Thoracic aorta (tissue), 2 donors: Measurements from ENCODE around the gene NCKAP5. TPM values are rescaled to one million over a fixed set of nuclear protein-coding genes. Genes with fewer than 3 reads are reported as not detected.

ENCODE experiments used
- ATAC-seq: fragments of 150-250 bp; one replicate; pipeline ENCODE4 v1.8.0; 2017; ENCODE audit warnings: low read depth; ENCODE audit not compliant: insufficient number of reproducible peaks, low FRiP score
- DNase-seq: peaks from one replicate; pipeline ENCODE4 v3.0.0-alpha.2; 2020; ENCODE audit warnings: low spot score
- H3K27ac ChIP-seq, 2 donors: fragments of 200-600 bp; sonication (generic); 1 replicate in 1 of 2; 2 replicates in 1 of 2; pipeline ENCODE4 v1.5.1; 2016; ENCODE audit warnings: mild to moderate bottlenecking in 2 of 2, moderate library complexity in 2 of 2
- H3K27me3 ChIP-seq: fragments of 200-600 bp; sonication (generic); replicated peaks from 2 replicates; pipeline ENCODE4 v1.6.0; 2016; ENCODE audit warnings: mild to moderate bottlenecking; ENCODE audit not compliant: insufficient read depth
- H3K36me3 ChIP-seq: fragments of 200-600 bp; sonication (generic); one replicate; pipeline ENCODE4 v1.5.1; 2016
- H3K4me1 ChIP-seq, 2 donors: fragments of 200-600 bp; sonication (generic); 1 replicate in 1 of 2; 2 replicates in 1 of 2; pipeline versions ENCODE4 v1.5.1 to v1.6.0; 2016; ENCODE audit warnings: low read depth in 2 of 2, mild to moderate bottlenecking in 1 of 2; ENCODE audit not compliant: control insufficient read depth in 1 of 2
- H3K4me3 ChIP-seq: fragments of 200-600 bp; sonication (generic); 2 replicates; pipeline ENCODE4 v1.5.1; 2016; ENCODE audit warnings: mild to moderate bottlenecking
- H3K9me3 ChIP-seq: fragments of 200-600 bp; sonication (generic); 2 replicates; pipeline ENCODE4 v1.5.1; 2016
- total RNA-seq, 2 donors: library from RNA; depleted of rRNA; stranded (reverse); fragments of >200 nt; gene quantifications; one replicate each; pipeline versions ENCODE4 v1.1.0 to v1.2.3, GENCODE V29; 2016
- TF ChIP-seq, protein P1 (sequence below): fragments of 200-600 bp; sonication (generic); IDR thresholded peaks from one replicate; pipeline ENCODE4 v1.5.1; 2019; ENCODE audit warnings: antibody characterized with exemption

Gene NCKAP5
- total RNA-seq, 2 donors from 2014 or later: 1.2 to 1.9 TPM

DNA sequence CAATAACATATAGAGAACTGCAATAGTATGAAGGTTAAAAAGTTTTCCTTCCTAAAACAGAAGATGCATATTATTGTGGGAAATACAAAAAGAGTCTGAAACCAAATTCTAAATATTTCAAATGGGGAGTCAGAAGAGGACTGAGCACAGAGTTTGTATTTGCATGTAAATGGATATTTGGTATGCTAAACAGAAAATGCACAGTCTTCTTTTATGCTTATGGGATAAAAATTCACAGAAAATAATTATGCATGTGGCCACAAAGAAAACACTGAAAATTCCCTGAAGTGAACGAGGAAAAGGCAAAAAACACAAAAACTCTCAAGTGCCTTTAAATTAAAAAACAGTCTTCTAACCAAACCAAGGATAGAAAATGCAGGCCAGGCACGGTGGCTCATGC lies 142.7 kb downstream of the NCKAP5 start:
- DNase-seq (no peak), ATAC-seq (no peak)
- Histone ChIP-seq H3K4me1 (no peaks in the 10 kb centered on the region), H3K27me3 (no peaks in the 10 kb centered on the region), H3K9me3 (no peaks in the 10 kb centered on the region), H3K4me3 (no peak overlapping the region), H3K36me3 (no peaks in the 10 kb centered on the region), H3K27ac (no peak overlapping the region)
- TF ChIP-seq, protein P1, sequence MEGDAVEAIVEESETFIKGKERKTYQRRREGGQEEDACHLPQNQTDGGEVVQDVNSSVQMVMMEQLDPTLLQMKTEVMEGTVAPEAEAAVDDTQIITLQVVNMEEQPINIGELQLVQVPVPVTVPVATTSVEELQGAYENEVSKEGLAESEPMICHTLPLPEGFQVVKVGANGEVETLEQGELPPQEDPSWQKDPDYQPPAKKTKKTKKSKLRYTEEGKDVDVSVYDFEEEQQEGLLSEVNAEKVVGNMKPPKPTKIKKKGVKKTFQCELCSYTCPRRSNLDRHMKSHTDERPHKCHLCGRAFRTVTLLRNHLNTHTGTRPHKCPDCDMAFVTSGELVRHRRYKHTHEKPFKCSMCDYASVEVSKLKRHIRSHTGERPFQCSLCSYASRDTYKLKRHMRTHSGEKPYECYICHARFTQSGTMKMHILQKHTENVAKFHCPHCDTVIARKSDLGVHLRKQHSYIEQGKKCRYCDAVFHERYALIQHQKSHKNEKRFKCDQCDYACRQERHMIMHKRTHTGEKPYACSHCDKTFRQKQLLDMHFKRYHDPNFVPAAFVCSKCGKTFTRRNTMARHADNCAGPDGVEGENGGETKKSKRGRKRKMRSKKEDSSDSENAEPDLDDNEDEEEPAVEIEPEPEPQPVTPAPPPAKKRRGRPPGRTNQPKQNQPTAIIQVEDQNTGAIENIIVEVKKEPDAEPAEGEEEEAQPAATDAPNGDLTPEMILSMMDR: no peak

DNA sequence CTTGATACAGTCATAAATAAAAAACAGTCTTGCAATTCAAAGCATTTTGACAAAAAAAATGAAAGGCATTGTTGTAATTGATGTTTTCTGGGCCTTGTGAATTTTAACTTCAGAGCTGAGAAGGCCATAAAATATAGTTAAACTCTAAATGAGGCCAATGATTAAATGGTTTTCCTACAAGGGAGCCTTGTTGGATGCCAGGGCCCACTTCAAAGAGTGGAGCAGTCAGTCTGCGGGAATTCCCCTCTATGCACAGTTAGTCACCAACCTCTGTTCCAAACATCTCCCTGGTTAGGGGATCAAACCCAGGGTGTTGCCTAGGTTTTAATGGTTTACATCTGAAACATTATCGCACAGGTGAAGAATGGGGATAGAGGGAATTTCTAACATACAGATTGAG lies 143.4 kb downstream of the NCKAP5 start:
- TF ChIP-seq, protein P1: no peak
- no peaks in the 10 kb centered on the region for H3K4me1 ChIP-seq
- no peak overlapping the region for H3K27ac ChIP-seq
- DNase-seq (no peak), ATAC-seq (no peak)
- H3K9me3 ChIP-seq: no peaks in the 10 kb centered on the region
- H3K36me3 ChIP-seq: no peaks in the 10 kb centered on the region
- no peaks in the 10 kb centered on the region for H3K27me3 ChIP-seq
- no peak overlapping the region for H3K4me3 ChIP-seq

DNA sequence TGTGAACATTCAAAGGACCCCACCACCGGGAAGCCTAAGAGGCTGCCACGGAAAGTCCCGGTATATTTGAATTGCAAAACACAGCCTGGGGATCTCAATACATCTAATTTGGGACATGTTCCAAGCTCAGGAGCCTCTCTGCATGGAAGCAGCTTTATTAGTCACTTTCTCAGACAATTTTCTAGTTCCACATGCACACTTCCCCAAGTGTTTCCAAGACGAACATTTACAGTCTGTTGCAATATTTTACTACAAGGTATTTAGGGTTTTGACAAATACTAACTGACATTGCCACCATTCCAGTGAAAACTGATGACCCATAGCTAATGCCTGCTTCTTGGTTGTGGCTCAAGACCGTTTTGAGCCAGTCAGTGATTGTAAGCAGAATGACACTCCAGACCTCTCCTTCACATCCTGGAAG lies 145.3 kb downstream of the NCKAP5 start:
- H3K27ac ChIP-seq: no peak overlapping the region
- H3K9me3 ChIP-seq: no peaks in the 10 kb centered on the region
- TF ChIP-seq, protein P1: no peak
- no peaks in the 10 kb centered on the region for H3K4me1 ChIP-seq
- DNase-seq: no peak
- H3K36me3 ChIP-seq: no peaks in the 10 kb centered on the region
- no peaks in the 10 kb centered on the region for H3K27me3 ChIP-seq
- no peak for ATAC-seq
- no peak overlapping the region for H3K4me3 ChIP-seq

DNA sequence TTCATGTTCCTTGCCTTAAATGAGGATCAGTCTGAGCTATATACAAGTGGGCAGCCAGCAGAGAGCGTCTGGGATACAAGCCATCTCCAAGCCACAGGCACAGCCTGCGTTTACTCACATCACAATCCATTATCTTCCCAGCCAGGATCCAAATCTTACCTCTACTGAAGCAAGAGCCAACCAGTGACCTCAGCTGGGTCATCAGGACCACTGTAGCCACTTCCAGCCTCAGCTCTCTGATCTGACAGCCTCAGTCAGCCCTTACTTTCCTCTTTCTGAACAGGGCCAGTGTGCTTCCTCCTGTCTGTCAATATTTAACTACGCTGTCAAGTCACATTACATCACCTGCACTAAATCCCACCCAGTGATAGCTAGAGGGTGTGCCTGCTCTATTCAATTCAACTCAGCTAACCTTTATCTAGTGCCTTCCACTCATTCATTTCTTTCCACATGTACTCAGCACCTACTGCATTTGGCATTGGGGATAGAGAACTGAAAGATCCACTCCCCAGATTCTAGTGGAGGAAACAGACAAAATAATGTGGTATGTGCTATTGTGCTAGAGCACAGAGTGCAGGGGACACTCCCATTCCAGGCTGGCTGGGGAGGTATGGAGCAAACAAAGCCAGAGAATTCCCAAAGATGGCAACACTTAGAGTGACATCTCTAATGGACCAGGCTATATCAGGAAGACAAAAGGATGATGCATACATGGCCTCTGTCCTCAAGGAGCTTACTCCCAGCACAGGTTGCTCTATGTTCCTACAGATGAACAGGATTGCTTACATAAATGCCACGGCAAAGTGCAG lies 146.5 kb downstream of the NCKAP5 start:
- Histone ChIP-seq H3K4me1 (no peaks in the 10 kb centered on the region), H3K9me3 (no peaks in the 10 kb centered on the region), H3K27ac (no peak overlapping the region), H3K27me3 (no peaks in the 10 kb centered on the region), H3K4me3 (no peak overlapping the region), H3K36me3 (no peaks in the 10 kb centered on the region)
- ATAC-seq (no peak), DNase-seq (no peak)
- TF ChIP-seq, protein P1: no peak

DNA sequence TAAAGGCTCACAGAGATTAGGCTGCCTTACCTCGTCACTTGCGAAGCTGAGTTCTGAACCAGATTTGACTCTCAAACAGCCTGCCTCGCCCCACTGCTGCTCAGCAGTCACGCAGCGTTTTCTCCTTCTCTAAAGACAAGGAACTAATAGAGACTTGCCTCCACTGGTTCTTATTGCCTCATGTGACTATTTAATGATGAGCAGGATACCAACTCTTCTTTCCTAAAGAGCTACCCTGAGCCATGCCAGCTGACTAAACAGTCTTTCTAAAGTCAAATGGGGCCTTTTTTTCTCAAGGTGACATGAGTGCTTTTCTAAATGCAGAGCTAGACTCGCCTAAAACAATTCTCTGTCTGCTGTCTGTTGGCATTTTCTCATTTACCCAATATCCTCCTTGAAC lies 147.5 kb downstream of the NCKAP5 start:
- TF ChIP-seq, protein P1: no peak
- H3K4me1 ChIP-seq: no peaks in the 10 kb centered on the region
- no peak for DNase-seq
- no peaks in the 10 kb centered on the region for H3K27me3 ChIP-seq
- H3K4me3 ChIP-seq: no peak overlapping the region
- ATAC-seq: no peak
- no peaks in the 10 kb centered on the region for H3K36me3 ChIP-seq
- no peaks in the 10 kb centered on the region for H3K9me3 ChIP-seq
- H3K27ac ChIP-seq: no peak overlapping the region
